Measurements from ENCODE around the gene CTNND2. TPM values are rescaled to one million over a fixed set of nuclear protein-coding genes. Genes with fewer than 3 reads are reported as not detected.

The CTNND2 gene
- polyA plus RNA-seq, 1 donor: 0.75 TPM

DNA sequence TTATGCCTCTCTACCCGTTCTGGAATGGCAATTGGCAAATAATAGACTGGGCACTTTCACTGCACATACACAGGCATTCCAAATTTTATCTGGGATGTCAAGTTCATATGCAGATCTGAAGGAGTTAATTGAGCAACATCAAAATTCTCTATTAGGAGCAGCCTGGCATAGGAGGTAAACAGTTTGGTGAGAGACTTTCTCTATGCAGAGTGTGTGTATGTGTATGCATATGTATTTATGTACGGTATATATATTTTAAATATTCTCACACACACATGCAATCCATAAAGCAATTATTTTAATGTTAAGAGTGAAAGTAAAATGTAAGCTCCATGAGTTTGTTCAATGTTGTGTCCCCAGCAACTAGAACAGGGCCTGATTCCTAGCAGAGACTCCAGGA is 517.8 kb downstream of the CTNND2 start:
- DNase-seq (ENCODE audit: low read depth): no peak

DNA sequence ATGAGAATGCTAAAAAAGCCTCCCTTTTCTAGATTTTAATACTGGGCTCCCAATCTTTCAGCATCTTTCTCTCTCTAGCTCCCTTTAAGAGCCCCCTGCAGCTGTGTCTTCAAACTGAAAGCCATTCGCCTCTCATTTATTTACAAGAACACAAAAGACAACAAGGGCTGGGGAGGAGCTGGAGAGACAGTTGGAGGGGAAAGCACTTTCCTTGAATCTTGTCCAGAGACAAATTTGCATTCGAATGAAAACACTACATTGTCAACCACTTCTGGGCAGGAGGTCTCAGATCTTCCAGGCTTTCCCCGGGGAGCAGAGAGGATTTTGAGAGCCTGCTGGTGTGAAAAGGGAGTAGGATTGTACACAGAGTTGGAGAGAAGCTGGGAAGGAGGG is 518.3 kb downstream of the CTNND2 start:
- no peak for DNase-seq (ENCODE audit: low read depth)

DNA sequence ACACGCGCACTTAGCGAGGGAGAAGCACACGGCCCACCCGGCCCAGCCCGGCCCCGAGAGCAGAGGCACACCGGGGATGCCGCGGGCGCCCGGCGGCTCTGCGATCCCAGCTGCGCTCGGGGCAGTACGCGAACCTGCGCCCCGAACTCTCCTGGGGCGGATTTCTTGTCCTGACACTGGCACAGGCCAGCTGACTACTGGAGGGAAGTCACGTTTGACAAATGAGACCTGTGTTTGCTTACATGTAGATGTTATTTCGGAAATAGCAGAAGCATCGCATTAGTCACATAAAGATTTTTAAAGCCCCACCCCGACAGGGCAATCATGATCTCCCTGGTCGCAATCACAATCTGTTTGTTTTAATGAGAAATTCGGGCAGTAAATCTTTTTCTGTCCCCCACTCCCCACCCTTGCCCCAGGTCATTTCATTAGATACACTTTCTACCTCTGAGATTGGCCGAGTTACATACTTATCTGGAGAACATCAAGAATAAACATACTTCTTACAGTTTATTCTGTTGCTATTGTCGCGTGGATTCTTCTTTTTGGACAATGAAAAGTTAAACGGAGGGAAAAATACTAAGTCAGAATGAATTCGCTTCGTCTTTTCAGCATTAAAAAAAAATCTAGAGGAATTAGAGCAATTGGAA is 518.9 kb downstream of the CTNND2 start:
- no peak for DNase-seq (ENCODE audit: low read depth)

DNA sequence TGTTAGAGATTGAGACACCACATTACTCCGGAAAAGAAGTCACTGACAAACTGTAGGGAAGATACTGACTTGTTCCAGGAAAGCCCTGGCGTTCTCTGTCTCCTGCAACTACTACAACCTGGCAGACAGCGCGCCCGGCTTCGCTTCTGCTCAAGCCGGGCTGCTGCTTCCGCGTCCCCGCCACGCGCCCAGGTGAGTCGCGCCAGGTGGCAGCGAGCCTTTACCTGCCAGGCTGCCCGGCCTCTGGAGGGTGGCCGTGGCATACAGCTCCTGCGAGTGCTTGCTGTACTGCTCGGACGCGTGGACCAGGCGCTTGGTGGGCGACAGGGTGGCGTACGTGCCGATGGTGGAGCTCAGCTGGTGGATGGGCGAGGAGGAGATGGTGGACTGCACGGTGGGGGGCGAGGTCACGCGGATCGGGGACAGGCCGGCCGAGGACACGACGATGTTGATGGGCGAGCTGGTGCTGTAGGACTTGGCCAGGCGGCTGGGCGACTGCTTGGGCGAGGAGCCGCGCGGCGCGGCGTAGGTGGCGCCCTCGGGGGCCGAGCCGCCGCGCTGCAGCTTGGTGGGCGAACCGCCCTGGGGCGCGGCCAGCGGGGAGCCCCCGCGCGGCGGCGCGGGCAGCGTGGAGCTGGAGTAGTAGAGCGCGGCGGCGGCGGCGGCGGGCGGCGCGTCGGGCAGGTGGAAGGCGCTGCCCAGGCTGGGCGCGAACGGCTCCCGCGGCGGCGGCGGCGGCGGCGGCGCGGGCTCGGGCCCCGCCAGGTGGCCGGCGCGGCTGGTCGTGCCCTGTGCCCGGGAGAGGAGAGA is 519.6 kb downstream of the CTNND2 start:
- DNase-seq (ENCODE audit: low read depth): no peak

DNA sequence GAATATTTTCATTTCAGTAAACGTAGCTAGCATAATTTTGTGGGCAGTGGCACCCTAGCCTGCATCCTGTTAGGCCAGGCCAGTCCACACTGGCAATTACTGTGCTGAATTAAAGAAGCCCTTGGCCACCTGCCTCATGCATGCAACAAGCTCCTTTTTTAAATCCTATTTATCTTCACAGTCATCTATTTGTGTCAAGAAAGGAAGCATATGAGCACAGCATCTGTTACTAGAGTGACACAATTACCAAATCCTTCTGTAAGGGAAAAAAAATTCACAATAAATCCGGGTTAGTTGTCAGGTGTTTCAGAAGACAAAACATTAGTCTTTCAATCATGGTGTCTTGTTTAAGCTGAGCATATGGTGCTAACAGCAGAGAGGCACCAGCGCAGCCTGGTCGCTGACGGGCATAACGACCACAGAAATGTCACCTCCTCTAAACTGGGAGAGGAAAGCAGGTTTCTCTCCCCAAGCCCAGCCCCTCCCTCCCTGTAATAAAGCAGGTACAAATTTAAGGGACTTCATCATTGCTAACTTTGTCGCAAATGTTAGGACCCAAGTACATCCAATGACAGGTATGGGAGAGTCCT is 520.6 kb downstream of the CTNND2 start:
- DNase-seq (ENCODE audit: low read depth): no peak

DNA sequence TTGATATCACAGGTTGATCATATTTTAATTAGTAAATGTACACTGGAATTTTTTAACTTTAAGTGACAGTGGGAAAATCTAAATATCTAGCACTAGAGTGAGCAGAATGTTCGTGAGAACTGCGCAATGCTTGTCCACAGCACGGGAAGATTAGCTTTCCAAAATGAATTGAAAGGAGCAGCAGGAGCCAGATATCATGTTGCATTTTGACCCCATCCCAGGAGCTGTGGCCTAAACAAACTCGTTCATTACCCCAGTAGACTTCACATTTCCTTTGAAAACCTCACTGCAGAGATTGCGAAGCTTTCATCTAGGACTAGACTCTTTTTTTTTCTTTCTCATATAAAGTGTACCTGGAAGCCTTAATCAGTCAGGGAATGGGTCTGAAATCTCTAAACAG is 525.8 kb downstream of the CTNND2 start:
- no peak for DNase-seq (ENCODE audit: low read depth)

DNA sequence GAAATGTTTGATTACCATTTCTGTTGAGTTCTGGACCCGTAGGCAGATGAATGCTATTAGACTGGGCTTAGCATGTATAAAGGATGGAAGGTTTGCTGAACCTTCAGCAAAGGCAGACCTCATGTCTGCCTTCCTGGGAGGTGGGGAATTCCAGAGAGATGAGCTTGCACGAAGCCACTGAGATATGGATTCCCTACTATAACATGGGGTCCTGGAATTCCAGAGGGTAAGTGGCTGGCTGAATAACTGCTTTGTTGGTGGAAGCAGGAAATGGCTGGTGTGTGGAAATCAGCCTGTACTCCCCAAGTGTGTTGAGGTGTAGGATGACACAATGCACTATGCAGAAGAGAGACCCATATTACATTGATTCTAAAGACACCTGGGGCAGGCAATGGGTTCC is 526.4 kb downstream of the CTNND2 start:
- no peak for DNase-seq (ENCODE audit: low read depth)

DNA sequence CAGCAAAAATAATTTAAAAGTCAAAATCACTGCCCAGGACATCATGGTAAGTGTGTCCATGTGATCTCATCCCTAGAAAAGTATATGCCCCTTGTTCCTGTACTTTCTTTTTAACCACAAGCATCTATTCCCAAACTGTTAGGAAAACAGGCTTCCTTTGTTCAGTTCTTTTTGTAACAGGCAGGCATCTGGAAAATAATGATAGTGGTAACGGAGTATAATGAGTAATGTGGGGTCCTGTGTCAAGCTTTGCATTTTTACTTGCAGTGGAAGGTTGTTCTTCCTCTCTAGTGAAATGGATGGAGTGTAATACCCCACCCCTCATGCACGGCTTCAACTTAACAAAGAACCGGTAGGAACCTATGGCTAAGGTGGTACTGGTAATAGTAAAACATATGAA is 532.1 kb downstream of the CTNND2 start:
- DNase-seq (ENCODE audit: low read depth): no peak

DNA sequence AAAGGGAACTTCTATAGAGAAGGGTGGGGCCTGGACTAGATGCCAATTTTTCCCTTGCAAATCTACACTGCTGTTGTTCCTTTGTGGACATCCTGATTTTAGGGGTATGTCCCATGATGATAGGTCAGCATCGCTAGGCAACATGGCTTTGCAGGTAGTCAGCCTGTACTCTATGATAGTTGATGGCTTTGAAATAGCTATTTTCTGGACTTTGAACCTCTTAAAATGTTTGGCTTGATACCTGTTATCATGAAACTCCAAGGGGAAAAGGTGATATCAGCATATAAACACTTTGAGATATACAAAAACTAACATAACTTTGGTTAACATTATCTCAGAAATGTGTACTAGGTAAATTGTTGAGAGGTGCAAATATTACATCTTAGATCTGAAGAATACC is 533.2 kb downstream of the CTNND2 start:
- no peak for DNase-seq (ENCODE audit: low read depth)

DNA sequence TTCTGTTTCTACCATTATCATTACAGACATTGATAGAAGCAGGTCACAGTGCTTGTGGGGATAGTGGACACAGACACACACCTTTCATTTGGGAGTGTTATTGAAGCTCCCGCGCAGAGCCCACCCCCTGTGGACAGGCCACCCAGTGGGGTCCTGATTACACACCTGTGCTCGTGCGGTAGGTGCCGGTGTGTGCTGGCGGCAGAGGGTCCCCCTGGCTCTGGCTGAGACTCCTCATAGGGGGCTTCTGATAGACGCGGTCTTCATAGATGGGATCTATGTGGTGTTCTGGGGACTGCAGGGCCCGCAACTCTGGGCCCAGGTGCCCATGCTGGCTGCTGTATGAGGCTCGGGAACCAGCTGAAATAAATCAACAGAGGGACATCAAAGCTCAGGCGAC is 539.7 kb downstream of the CTNND2 start:
- no peak for DNase-seq (ENCODE audit: low read depth)

DNA sequence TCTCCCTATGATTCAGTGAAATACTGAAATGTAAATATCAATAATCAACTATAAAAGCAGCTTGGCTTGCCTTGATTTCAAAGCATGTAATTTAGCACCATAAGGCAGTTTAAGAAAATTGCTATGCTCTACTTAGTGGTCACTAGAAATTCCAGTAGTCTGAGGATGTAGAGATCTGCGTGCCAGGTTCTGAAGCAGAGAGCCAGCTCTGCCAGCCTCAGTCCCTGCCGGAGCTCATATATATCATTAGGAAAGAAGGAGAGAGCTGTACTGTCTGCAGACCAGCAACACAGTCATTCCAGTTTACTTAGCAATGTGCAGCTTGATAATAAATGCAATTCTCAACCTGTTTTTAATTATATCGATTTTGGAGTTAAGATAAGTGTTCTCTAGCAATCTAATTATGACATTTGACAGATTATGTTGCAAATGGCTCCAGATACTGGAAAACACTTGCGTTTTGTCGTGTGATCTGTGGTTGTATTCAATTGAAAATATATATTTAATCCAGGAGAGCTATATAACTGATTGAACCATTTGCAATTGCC is 540.5 kb downstream of the CTNND2 start:
- DNase-seq (ENCODE audit: low read depth): no peak

DNA sequence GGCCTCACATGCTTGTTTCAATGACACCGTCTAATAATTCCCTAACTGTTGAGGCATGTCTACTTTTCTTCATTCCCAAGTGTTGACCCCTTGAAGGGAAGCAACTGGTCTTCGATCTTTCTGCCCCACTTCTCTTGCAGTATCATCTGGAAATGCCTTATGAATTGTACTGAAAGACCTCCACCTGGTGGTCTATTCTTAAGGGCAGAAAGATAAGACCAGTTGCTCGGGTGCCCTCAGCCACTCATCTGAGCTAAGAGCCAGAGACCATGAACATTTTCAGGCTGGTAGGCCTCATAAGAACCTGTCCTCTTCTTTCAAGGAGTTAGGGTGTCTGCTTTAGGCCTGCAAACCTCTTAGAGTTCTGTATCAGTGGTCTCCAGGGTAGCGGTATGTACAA is 542.5 kb downstream of the CTNND2 start:
- DNase-seq (ENCODE audit: low read depth): no peak

DNA sequence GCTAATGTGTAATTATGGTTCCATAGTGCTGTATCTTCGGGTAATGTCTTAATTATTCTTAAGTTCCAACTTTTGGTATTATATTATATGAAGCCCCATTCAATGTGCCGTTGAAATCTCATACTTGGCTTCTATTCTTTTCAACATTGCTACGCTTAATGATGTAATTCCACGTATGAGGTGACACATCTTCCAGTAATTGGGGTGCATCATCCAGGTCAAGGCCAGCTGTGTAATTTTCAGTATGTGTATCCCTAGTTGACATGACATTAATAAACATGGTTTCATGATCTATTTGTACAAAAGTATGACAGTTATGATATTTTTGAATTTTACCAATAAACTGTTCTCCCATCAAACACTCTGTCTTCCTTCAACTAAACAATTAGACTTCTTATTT is 546.3 kb downstream of the CTNND2 start:
- no peak for DNase-seq (ENCODE audit: low read depth)

DNA sequence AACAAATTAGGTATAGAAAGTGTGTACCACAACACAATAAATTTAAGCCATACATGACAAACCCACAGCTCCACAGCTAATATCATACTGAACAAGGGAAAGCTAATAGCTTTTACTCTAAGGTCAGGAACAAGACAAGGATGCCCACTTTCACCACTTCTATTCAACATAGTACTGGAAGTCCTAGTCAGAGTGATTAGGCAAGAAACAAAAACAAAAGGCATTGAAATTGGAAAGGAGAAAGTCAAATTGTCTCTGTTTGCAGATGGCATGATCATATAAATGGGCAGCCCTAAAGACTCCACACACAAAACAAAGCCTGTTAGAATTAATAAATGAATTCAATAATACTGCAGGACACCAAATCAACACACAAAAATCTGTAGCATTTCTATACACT is 548.8 kb downstream of the CTNND2 start:
- no peak for DNase-seq (ENCODE audit: low read depth)

DNA sequence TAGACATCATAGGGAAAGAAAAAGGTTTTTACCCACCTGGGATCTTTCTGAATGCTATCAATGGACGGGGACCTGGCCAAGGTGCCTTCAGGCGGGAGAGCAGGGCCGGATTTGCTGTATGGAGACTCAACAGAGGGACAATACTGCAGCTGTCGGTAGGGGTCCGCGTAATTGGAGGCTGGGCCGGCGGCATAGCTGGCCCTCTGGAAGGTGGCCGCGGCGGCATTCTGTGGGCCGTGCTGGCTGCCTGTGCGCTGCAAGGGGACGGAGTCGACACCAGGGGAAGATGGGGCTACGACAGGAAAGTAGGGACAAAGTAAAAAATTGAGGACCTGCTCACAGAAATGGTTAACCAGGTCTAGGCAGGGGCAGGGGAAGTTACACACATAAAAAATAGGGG is 557.9 kb downstream of the CTNND2 start:
- no peak for DNase-seq (ENCODE audit: low read depth)

DNA sequence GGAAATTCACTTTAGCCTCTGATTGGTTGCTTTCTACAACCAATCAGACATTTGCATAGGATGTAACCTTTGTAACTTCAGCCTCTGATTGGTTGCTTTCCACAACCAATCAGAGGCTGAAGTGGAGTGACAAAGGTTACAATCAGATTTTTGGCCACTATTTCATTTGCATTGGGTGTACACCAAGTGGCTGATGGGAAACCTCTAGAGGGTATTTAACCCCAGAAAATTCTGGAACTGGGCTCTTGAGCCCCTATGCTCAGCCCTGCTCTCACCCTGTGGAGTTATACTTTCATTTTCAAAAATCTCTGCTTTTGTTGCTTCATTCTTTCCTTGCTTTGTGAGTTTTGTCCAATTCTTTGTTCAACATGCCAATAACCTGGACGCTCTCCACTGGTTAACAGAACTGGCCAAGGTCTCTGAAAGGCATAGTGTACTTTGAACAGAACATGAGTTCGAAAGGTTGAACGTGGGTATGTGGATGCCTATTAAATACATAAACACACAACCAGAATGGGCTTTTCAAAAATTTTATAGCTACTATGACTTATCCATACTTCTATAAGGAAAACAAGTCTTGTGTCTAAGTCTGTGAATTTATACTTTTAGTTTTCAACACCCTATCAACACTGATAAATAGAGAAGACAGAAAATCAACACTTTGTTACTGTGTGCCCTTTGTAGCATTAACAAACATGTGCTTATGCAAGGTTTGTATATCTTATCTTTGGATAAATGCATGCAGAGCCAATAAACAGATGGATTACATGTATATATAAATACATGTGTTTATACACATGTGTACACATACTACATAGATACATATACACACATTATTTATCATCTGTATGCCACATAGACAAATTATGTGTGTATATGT is 568.1 kb downstream of the CTNND2 start:
- DNase-seq (ENCODE audit: low read depth): no peak

DNA sequence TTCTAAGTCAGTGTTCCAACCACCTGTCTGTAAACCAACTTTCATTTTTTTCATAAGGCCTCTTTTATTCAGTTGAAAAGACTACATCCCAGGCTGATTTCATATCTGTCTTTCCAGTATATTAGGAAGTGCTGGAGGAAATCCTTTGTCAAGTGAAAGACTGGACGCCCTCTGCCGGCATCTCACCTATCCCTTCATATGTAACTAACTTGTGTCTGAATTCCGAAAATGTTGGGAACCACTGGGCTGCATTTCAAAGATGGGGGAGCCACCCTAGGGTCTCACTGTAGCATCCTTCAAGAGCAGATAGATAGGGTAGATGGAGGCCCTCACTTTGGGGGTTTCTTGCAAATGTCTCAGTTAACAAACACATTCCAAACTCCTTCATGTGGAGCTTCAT is 569.8 kb downstream of the CTNND2 start:
- DNase-seq (ENCODE audit: low read depth): no peak

DNA sequence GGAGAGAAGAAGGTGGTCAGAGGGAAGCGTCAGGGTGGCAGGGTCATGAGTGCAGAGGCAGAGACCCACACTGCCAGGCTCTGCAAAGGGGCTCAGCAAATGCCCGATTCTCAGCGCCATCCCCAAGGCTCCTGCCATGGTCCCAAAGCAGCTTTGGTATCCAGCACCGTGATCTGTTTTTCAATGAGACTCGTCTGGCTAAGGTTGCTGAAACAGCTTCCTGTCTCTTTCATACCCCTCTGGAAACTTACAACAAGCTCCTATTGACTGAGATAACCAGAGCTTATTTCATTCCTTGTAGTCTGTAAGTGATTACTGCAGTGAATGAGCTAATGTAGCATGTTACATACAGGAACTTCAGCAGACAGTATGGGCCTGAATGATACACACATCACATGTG is 574.6 kb downstream of the CTNND2 start:
- DNase-seq (ENCODE audit: low read depth): no peak

DNA sequence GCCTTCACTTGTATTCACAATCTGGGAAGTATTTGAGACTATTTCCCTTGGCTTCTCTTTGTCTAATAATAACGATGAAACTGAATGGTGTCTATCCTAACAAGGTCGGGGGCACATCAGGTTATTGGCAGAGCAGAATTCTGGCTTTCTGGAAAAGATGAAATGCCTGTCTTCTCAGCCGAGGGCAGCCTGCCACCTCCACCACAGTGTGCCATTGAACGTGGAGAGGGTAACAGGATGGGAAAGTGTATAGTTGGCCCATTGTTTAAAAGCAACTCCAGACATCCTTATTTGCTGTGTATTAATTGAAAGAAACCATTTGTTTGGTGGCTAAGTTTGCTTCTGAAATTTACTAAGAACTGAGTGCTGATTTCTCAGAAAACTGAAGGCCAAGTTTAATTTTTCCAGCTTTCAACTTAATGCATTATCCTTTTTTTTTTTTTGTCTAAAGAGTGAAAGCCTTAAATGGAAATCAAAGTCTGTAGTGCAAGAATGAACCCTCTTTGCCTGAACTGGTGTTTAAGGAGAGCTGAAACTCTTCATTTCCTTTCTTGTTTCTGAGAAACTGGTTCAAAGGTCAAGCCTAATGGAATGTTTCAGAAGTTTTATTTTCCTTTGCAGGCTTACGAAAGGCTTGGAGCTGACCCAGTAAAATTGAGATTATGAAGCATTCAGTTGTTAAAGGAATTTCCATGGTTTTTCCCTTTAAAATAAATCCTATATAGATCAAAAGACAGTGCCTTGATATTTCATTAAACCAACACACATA is 579.5 kb downstream of the CTNND2 start:
- no peak for DNase-seq (ENCODE audit: low read depth)

DNA sequence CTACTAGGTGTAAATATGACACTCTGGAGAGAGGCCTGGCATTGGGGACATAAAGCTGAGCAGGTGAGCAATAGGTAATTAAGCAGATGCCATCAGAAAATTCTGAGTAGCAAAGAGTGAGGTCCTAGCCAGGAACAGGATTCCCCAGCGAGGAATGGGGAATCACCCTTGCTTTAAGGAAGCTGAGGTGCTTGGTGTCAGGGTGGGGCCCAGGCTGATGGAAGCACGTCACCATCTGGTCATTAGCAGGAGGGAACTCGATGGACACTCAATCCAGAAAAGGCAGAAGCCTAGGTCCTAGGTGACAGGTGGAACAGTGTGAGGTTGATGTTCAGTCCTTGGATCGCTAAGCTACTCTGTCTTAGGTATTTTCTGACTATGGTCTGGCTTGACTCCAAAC is 580.5 kb downstream of the CTNND2 start:
- DNase-seq (ENCODE audit: low read depth): no peak

DNA sequence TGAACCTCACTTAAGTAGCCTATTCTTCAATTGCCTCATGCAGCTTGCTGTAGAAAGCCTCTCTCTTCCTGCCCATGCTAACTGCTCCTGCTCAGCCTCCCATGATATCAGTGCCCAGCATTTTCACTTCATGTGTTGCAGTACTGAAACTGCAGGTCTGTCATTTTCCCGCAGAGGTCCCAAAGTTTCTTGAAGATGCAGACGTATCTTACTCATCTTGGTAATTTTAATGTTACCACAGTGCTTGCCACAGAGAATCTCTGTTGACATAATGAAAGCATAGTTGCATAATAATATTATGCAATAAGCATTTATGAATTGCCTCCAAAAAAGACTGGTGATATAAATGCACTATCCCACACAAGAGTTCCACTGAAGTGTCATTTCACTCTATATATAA is 582.1 kb downstream of the CTNND2 start:
- no peak for DNase-seq (ENCODE audit: low read depth)
